Neuron (in vitro differentiated cells): ENCODE measurements around the gene USP4.
"Not testable (repeated sequence)": the region's sequence is repeated elsewhere in the genome, so short reads cannot be mapped to it uniquely, and the experiment has no call there.

Experiments
- H2AFZ ChIP-seq: one replicate; pipeline ENCODE4 v1.6.1; 2013; ENCODE audit warnings: low read depth, mild to moderate bottlenecking, inconsistent platforms, low read length, moderate library complexity
- H3K27me3 ChIP-seq: one replicate; pipeline ENCODE4 v1.6.1; 2013; ENCODE audit warnings: low read length; ENCODE audit not compliant: insufficient read depth
- H3K36me3 ChIP-seq: one replicate; pipeline ENCODE4 v1.6.1; 2013; ENCODE audit warnings: low read length; ENCODE audit not compliant: insufficient read depth
- H3K4me1 ChIP-seq: one replicate; pipeline ENCODE4 v1.6.1; 2013; ENCODE audit warnings: low read length; ENCODE audit not compliant: insufficient read depth
- H3K4me3 ChIP-seq: 2 replicates; pipeline ENCODE4 v1.5.1; 2013; ENCODE audit warnings: mild to moderate bottlenecking, low read length, moderate library complexity
- H3K9me3 ChIP-seq: one replicate; pipeline ENCODE4 v1.6.1; 2013; ENCODE audit warnings: low read length

The USP4 gene

GRCh38 chr3:49240091-49240490 lies 99.8 kb downstream of the USP4 start:
- not testable (repeated sequence) for H3K27me3 ChIP-seq, H2AFZ ChIP-seq, H3K9me3 ChIP-seq, H3K36me3 ChIP-seq, H3K4me3 ChIP-seq, H3K4me1 ChIP-seq

- H3K4me3 ChIP-seq, result no peak overlapping the region
- H3K4me1 ChIP-seq, result no peaks in the 10 kb centered on the region
- peaks cover 10% of the 10 kb centered on the region for H3K9me3 ChIP-seq
- H2AFZ ChIP-seq, result no peak overlapping the region
- H3K27me3 ChIP-seq, result no peaks in the 10 kb centered on the region
- no peaks in the 10 kb centered on the region for H3K36me3 ChIP-seq
Measured at GRCh38 chr3:49238274-49239127, 101.4 kb downstream of the USP4 start.

- Histone ChIP-seq H3K4me3 (no peak overlapping the region), H3K4me1 (no peaks in the 10 kb centered on the region), H2AFZ (no peak overlapping the region), H3K27me3 (no peaks in the 10 kb centered on the region), H3K9me3 (peaks cover 12% of the 10 kb centered on the region), H3K36me3 (no peaks in the 10 kb centered on the region)
Measured at GRCh38 chr3:49237344-49237743, 102.5 kb downstream of the USP4 start.

GRCh38 chr3:49236226-49236625 lies 103.6 kb downstream of the USP4 start:
- Histone ChIP-seq H3K9me3 (peaks cover 14% of the 10 kb centered on the region), H3K4me3 (no peak overlapping the region), H3K36me3 (no peaks in the 10 kb centered on the region), H2AFZ (no peak overlapping the region), H3K27me3 (no peaks in the 10 kb centered on the region), H3K4me1 (no peaks in the 10 kb centered on the region)

- not testable (repeated sequence) for H2AFZ ChIP-seq, H3K4me3 ChIP-seq, H3K4me1 ChIP-seq, H3K36me3 ChIP-seq, H3K27me3 ChIP-seq
- H3K9me3 ChIP-seq, result peaks cover 12% of the 10 kb centered on the region
Measured at GRCh38 chr3:49228817-49229216, 111.0 kb downstream of the USP4 start.
